DND-41 (cell line): Measurements from ENCODE around the gene DHX30.

ENCODE experiments used
- ATAC-seq: fragments of 200-7000 bp; cut with Tn5 transposase; 3 replicates; pipeline ENCODE4 v1.9.1; 2021; ENCODE audit warnings: low read depth; ENCODE audit not compliant: insufficient read depth
- DNase-seq: peaks from one replicate; pipeline ENCODE4 v3.0.0-alpha.2; 2020
- H2AFZ ChIP-seq: 2 replicates; pipeline ENCODE4 v1.6.0; 2012; ENCODE audit warnings: low read depth, low read length
- H3K27ac ChIP-seq: 2 replicates; pipeline ENCODE4 v1.5.1; 2012; ENCODE audit warnings: low read length, inconsistent platforms
- H3K27me3 ChIP-seq: fragments of 200-600 bp; sonication (generic); 2 replicates; pipeline ENCODE4 v1.6.0; 2012; ENCODE audit warnings: low read length, mild to moderate bottlenecking, inconsistent platforms; ENCODE audit not compliant: insufficient read depth, poor library complexity
- H3K36me3 ChIP-seq: 2 replicates; pipeline ENCODE4 v1.5.1; 2012; ENCODE audit warnings: low read length, inconsistent platforms; ENCODE audit not compliant: insufficient read depth
- H3K4me1 ChIP-seq: 2 replicates; pipeline ENCODE4 v1.5.1; 2012; ENCODE audit warnings: mild to moderate bottlenecking, low read length; ENCODE audit not compliant: insufficient read depth
- H3K4me2 ChIP-seq: 2 replicates; pipeline ENCODE4 v1.6.0; 2012; ENCODE audit warnings: mild to moderate bottlenecking, moderate library complexity, low read length, inconsistent platforms; ENCODE audit not compliant: insufficient read depth
- H3K4me3 ChIP-seq, 2 experiments: fragments of 200-600 bp in 1 of 2; shearing (Covaris generic) in 1 of 2; 2 replicates each; pipeline ENCODE4 v1.5.1; 2012 to 2016; ENCODE audit warnings: inconsistent platforms in 2 of 2, low read length in 2 of 2, mild to moderate bottlenecking in 2 of 2, low read depth in 1 of 2, moderate library complexity in 1 of 2
- H3K79me2 ChIP-seq: 2 replicates; pipeline ENCODE4 v1.6.0; 2012; ENCODE audit warnings: low read length, inconsistent platforms; ENCODE audit not compliant: insufficient read depth
- H3K9ac ChIP-seq: 2 replicates; pipeline ENCODE4 v1.6.0; 2012; ENCODE audit warnings: low read depth, mild to moderate bottlenecking, inconsistent platforms, low read length, moderate library complexity
- H3K9me3 ChIP-seq: 2 replicates; pipeline ENCODE4 v1.5.1; 2012; ENCODE audit warnings: low read length, moderate library complexity, mild to moderate bottlenecking, inconsistent platforms; ENCODE audit not compliant: insufficient read depth, severe bottlenecking
- H4K20me1 ChIP-seq: 2 replicates; pipeline ENCODE4 v1.6.0; 2012; ENCODE audit warnings: low read length; ENCODE audit not compliant: insufficient read depth
- EZH2 ChIP-seq: IDR thresholded peaks from 3 replicates; pipeline ENCODE4 v1.6.1; 2012; ENCODE audit warnings: borderline replicate concordance, low read depth, mild to moderate bottlenecking, moderate library complexity, low read length, inconsistent platforms; ENCODE audit not compliant: severe bottlenecking
- TF ChIP-seq, protein P1 (sequence below): IDR thresholded peaks from 2 replicates; pipeline ENCODE4 v1.5.1; 2012; ENCODE audit warnings: borderline replicate concordance, low read length, moderate library complexity, mild to moderate bottlenecking; ENCODE audit not compliant: poor library complexity, severe bottlenecking; ENCODE audit errors: extremely low read depth

Gene DHX30

GRCh38 chr3:47870702-47871260 lies 67.8 kb downstream of the DHX30 start:
- Histone ChIP-seq H3K9ac (no peak overlapping the region), H3K36me3 (peaks cover 86% of the 10 kb centered on the region), H3K27me3 (no peaks in the 10 kb centered on the region), H4K20me1 (no peaks in the 10 kb centered on the region), H3K4me3 (no peak overlapping the region), H3K27ac (no peak overlapping the region), H3K9me3 (no peaks in the 10 kb centered on the region), H3K79me2 (no peaks in the 10 kb centered on the region), H2AFZ (no peak overlapping the region), H3K4me1 (no peaks in the 10 kb centered on the region), H3K4me2 (no peak overlapping the region)
- TF ChIP-seq, protein P1, sequence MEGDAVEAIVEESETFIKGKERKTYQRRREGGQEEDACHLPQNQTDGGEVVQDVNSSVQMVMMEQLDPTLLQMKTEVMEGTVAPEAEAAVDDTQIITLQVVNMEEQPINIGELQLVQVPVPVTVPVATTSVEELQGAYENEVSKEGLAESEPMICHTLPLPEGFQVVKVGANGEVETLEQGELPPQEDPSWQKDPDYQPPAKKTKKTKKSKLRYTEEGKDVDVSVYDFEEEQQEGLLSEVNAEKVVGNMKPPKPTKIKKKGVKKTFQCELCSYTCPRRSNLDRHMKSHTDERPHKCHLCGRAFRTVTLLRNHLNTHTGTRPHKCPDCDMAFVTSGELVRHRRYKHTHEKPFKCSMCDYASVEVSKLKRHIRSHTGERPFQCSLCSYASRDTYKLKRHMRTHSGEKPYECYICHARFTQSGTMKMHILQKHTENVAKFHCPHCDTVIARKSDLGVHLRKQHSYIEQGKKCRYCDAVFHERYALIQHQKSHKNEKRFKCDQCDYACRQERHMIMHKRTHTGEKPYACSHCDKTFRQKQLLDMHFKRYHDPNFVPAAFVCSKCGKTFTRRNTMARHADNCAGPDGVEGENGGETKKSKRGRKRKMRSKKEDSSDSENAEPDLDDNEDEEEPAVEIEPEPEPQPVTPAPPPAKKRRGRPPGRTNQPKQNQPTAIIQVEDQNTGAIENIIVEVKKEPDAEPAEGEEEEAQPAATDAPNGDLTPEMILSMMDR, result no peak
- TF ChIP-seq EZH2, result no peak
- ATAC-seq, result no peak
- DNase-seq, result no peak

DNA sequence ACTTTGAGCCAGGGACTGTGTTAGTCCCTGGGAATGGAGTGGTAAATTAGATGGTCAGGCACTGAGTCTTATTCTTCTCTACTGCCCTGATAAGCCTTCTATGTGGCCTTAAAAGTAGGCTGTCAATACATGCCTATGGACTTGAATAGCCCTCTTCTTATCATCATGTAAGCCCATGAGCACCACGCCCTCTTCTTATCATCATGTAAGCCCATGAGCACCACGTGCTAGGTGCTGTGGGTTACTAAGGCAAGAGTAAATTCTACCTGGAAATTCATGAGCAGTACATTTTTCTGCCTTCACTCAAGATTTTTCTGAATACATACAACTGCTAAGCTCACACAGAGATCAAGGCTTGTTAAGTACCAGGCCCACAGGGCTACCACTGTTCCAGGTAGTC lies 68.5 kb downstream of the DHX30 start:
- H3K4me2 ChIP-seq, result no peak overlapping the region
- ATAC-seq (no peak), DNase-seq (no peak)
- no peak overlapping the region for H3K27ac ChIP-seq
- no peaks in the 10 kb centered on the region for H3K79me2 ChIP-seq
- H3K9me3 ChIP-seq, result no peaks in the 10 kb centered on the region
- H2AFZ ChIP-seq, result no peak overlapping the region
- H3K4me3 ChIP-seq, result no peak overlapping the region
- H4K20me1 ChIP-seq, result no peaks in the 10 kb centered on the region
- H3K27me3 ChIP-seq, result no peaks in the 10 kb centered on the region
- TF ChIP-seq EZH2, result no peak
- no peak overlapping the region for H3K9ac ChIP-seq
- peaks cover 80% of the 10 kb centered on the region for H3K36me3 ChIP-seq
- H3K4me1 ChIP-seq, result no peaks in the 10 kb centered on the region

- no peak for ATAC-seq
- Histone ChIP-seq H2AFZ (no peak overlapping the region), H3K4me3 (no peak overlapping the region)
These were observed 70.0 kb downstream of the DHX30 start for GRCh38 chr3:47872916-47873315.

DNA sequence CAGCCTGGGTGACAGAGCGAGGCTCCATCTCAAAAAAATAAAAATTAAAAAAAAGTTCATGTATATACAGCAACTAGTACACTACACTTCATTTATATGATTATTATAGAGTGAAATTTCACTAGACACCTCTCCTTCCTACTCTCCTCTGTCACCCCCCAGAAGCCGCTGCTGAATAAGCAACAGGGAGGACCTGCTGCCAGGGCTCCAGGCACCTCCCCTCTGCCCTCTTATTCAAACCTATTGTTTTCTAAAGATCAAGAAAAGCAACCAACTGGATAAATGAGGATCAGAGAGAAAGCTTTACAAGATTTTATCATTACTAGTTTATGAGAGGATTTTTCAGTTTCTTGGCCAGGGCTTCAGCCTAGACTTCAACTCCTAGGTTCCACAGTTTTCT lies 71.5 kb downstream of the DHX30 start:
- ATAC-seq (no peak), DNase-seq (no peak)
- Histone ChIP-seq H3K79me2 (no peaks in the 10 kb centered on the region), H4K20me1 (no peaks in the 10 kb centered on the region), H3K27ac (no peak overlapping the region), H3K4me3 (no peak overlapping the region), H3K4me2 (no peak overlapping the region), H2AFZ (no peak overlapping the region), H3K27me3 (no peaks in the 10 kb centered on the region), H3K9me3 (no peaks in the 10 kb centered on the region), H3K36me3 (peaks cover 58% of the 10 kb centered on the region), H3K9ac (no peak overlapping the region), H3K4me1 (no peaks in the 10 kb centered on the region)
- TF ChIP-seq EZH2, result no peak
- TF ChIP-seq, protein P1, result no peak

More at GRCh38 chr3:47872916-47873315, 70.0 kb downstream of the DHX30 start:
- peaks cover 71% of the 10 kb centered on the region for H3K36me3 ChIP-seq
- H4K20me1 ChIP-seq, result no peaks in the 10 kb centered on the region
- H3K4me2 ChIP-seq, result no peak overlapping the region
- TF ChIP-seq, protein P1, result no peak
- TF ChIP-seq EZH2, result no peak
- no peak for DNase-seq
- H3K4me1 ChIP-seq, result no peaks in the 10 kb centered on the region
- H3K9me3 ChIP-seq, result no peaks in the 10 kb centered on the region
- H3K27ac ChIP-seq, result no peak overlapping the region
- no peaks in the 10 kb centered on the region for H3K79me2 ChIP-seq
- no peaks in the 10 kb centered on the region for H3K27me3 ChIP-seq
- H3K9ac ChIP-seq, result no peak overlapping the region
